ENCODE results near the gene MAP1LC3A. TPM values are rescaled to one million over a fixed set of nuclear protein-coding genes. Genes with fewer than 3 reads are reported as not detected.

Gene MAP1LC3A
- total RNA-seq (2022; extraction: Qiagen RNA extraction): 17.8 to 30.5 TPM (median 26.1 TPM) in 5 replicates

GRCh38 chr20:34558320-34559218 lies at the start of gene MAP1LC3A:
MAP1LC3A (plus strand) TSS chr20:34558718; CDS start chr20:34558869, 151 bp downstream.

GRCh38 chr20:34516247-34517113 lies 42.0 kb upstream of the MAP1LC3A start, which contains the start of gene DYNLRB1:
DYNLRB1 (plus strand) TSS chr20:34516422; CDS start chr20:34516459, 37 bp downstream.

Other genes with a start within 250 kb of the MAP1LC3A start
- 21.7 to 42.0 TPM (median 32.2 TPM) in 5 replicates for gene ITCH, start 195.4 kb upstream of the MAP1LC3A start, total RNA-seq (2022; extraction: Qiagen RNA extraction)
- 198 to 243 TPM (median 228 TPM) in 5 replicates for gene DYNLRB1, start 42.3 kb upstream of the MAP1LC3A start, total RNA-seq (2022; extraction: Qiagen RNA extraction)
- 26.3 to 29.0 TPM (median 27.9 TPM) in 5 replicates for gene PIGU, start 118.4 kb downstream of the MAP1LC3A start, total RNA-seq (2022; extraction: Qiagen RNA extraction)
- gene TP53INP2, start 145.6 kb downstream of the MAP1LC3A start, total RNA-seq (2022; extraction: Qiagen RNA extraction): 6.6 to 9.0 TPM (median 7.9 TPM) in 5 replicates

Data from A549 treated with Hydrocortisone at 1 μM for 4 hours (cell line).